Osteocyte (in vitro differentiated cells): ENCODE results near the gene TIAM2. TPM values are rescaled to one million over a fixed set of nuclear protein-coding genes. Genes with fewer than 3 reads are reported as not detected.

Source experiments
- DNase-seq: peaks from one replicate; pipeline ENCODE4 v3.0.0; 2021; ENCODE audit warnings: mixed read lengths; ENCODE audit not compliant: unreplicated experiment; ENCODE audit errors: extremely low spot score
- H3K27ac Mint-ChIP-seq: one replicate; pipeline ENCODE4 v1.8.0; 2021; ENCODE audit warnings: mild to moderate bottlenecking, mixed read lengths; ENCODE audit not compliant: unreplicated experiment
- H3K27me3 Mint-ChIP-seq: one replicate; pipeline ENCODE4 v1.8.0; 2021; ENCODE audit warnings: mixed read lengths; ENCODE audit not compliant: unreplicated experiment
- H3K36me3 Mint-ChIP-seq: one replicate; pipeline ENCODE4 v1.8.0; 2021; ENCODE audit warnings: mixed read lengths; ENCODE audit not compliant: unreplicated experiment
- H3K4me1 Mint-ChIP-seq: one replicate; pipeline ENCODE4 v1.8.0; 2021; ENCODE audit warnings: mixed read lengths; ENCODE audit not compliant: unreplicated experiment
- H3K4me3 Mint-ChIP-seq: one replicate; pipeline ENCODE4 v1.8.0; 2021; ENCODE audit warnings: mild to moderate bottlenecking, moderate library complexity, mixed read lengths; ENCODE audit not compliant: unreplicated experiment
- H3K9me3 Mint-ChIP-seq: one replicate; pipeline ENCODE4 v1.8.0; 2021; ENCODE audit warnings: mixed read lengths; ENCODE audit not compliant: unreplicated experiment
- total RNA-seq: library from RNA; stranded (reverse); gene quantifications from 2 replicates; pipeline ENCODE4 v1.2.1, GENCODE V29; 2021
- TF ChIP-seq, protein P1 (sequence below): fragments of 200-600 bp; sonication (generic); IDR thresholded peaks from 2 replicates; pipeline ENCODE4 v1.5.0; 2021; ENCODE audit warnings: antibody characterized with exemption, mild to moderate bottlenecking, moderate library complexity

Gene TIAM2
- total RNA-seq, 1 donor from 2014 or later, result 11.2 TPM

DNA sequence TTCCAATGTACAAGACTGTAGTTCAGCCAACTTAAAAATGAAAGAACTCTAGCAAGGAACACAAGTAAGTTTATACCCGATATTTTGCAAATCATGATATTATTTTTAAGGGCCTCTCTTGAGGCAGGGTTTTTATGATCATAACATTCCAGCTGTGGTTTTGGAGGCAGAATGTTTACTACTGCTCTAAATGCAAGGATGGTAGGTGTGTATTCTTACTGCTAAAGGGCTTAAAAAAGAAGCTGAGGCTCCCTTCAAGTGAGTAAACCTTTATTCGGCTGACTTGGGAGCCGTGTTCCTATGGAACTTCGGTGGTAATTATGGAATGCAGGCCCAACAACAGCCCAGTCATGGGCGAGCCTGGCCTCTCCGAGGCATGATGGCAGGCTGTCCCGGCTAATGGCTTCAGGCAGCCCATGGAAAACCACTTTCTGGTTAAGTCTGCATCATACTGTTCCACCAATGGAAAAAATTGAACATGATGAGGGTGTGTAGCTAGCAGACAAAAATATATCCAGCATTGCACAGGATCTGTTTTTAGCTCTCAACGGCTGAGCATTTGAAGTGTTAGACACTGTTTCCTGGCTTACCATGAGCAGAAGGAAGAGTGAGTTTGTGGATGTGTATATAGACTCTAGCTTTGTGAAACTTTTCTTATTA, 111.5 kb downstream of the TIAM2 start:
- no peak overlapping the region for H3K4me3 Mint-ChIP-seq
- no peaks in the 10 kb centered on the region for H3K27me3 Mint-ChIP-seq
- no peaks in the 10 kb centered on the region for H3K36me3 Mint-ChIP-seq
- no peak overlapping the region for H3K27ac Mint-ChIP-seq
- peaks cover 26% of the 10 kb centered on the region for H3K4me1 Mint-ChIP-seq
- no peak for DNase-seq
- TF ChIP-seq, protein P1, sequence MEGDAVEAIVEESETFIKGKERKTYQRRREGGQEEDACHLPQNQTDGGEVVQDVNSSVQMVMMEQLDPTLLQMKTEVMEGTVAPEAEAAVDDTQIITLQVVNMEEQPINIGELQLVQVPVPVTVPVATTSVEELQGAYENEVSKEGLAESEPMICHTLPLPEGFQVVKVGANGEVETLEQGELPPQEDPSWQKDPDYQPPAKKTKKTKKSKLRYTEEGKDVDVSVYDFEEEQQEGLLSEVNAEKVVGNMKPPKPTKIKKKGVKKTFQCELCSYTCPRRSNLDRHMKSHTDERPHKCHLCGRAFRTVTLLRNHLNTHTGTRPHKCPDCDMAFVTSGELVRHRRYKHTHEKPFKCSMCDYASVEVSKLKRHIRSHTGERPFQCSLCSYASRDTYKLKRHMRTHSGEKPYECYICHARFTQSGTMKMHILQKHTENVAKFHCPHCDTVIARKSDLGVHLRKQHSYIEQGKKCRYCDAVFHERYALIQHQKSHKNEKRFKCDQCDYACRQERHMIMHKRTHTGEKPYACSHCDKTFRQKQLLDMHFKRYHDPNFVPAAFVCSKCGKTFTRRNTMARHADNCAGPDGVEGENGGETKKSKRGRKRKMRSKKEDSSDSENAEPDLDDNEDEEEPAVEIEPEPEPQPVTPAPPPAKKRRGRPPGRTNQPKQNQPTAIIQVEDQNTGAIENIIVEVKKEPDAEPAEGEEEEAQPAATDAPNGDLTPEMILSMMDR, result no peak
- no peaks in the 10 kb centered on the region for H3K9me3 Mint-ChIP-seq

DNA sequence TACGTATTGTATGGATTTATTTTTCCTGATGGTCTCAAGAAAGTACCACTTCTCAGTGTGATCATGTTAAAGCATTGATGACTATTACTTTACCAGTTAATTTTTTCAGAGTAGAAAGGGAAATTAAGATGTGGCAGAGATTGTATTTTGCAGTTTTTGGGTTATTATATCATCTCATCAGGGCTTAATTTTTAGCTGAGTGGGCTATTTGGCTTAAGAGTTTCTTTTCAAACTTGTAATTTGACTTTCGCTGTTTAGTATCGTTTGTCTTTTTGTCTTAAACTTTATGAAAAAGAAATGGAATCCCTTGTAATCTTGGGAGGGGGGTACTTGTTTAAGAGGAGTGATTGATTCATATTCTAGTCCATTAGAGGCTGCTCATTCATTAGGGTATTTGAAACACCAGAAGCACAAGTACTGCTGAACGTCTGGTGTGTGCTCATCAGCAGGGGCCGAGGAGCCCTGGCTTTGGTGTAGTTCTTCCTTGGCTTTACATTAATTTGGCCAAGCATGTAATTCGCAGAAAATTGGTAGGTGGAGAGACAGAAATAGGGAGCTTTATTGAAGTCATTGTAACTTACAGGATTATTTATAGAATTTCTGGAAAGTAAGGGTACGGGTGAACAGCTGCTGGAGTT, 112.4 kb downstream of the TIAM2 start:
- no peaks in the 10 kb centered on the region for H3K27me3 Mint-ChIP-seq
- H3K9me3 Mint-ChIP-seq, result no peaks in the 10 kb centered on the region
- H3K4me1 Mint-ChIP-seq, result peaks cover 26% of the 10 kb centered on the region
- no peak overlapping the region for H3K4me3 Mint-ChIP-seq
- no peak for DNase-seq
- H3K27ac Mint-ChIP-seq, result no peak overlapping the region
- TF ChIP-seq, protein P1, result no peak
- no peaks in the 10 kb centered on the region for H3K36me3 Mint-ChIP-seq

DNA sequence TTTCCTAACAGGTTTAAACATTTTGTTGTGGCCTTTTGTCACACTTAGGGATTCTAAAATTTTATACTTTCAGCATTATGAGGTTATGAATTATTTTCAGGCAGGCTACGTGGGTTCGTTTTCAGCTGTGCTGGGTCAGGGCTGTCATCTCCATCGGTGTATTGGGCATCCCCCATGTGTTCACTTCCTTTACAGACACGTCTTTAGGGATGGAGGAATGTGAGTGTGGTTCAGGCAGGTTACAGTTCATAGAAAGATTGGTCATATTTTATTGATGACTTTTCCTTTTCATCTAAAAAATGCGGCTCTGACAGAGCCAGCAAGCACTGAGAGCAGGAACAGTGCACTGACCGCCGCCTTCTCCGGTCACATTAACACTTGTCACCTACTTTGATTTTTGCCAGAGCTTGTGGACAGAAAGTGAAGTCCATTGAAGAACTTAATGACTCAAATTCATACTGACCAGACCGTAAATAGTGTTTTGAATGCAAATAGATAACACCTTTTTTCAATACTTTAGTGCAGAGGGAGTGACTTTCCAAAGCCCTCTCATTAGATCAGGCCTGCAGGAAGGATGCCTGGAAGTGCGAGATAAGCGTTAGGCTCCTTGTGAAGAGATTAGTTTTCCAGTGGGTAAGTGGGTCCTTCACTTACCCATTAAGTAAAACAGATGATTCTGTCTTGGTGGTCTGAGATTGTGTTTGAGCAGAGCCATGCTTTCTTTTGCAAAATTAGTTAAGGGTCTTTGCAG, 113.1 kb downstream of the TIAM2 start:
- TF ChIP-seq, protein P1, result no peak
- Mint-ChIP-seq H3K27me3 (no peaks in the 10 kb centered on the region), H3K36me3 (no peaks in the 10 kb centered on the region), H3K27ac (no peak overlapping the region), H3K4me1 (peaks cover 20% of the 10 kb centered on the region), H3K4me3 (no peak overlapping the region), H3K9me3 (no peaks in the 10 kb centered on the region)
- no peak for DNase-seq

DNA sequence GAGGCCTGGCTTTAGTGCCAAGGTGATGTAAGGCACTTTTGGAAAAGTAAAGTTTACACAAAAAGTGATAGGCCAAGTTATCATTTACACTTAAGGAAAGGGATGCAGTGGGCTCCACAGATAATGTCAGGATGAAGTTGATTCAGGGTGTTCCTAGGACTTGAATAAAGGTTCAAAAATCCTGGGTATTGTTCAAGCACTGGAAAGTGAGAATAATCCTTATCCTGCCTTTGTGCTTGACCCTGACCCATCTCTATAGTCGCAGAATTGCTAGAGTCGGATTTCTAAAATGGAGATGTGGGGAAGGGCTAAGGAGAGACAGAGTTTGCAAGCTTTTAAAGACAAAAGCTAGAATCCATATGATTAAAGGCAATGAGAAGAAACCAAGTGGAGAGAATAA, 115.6 kb downstream of the TIAM2 start:
- TF ChIP-seq, protein P1, result no peak
- no peaks in the 10 kb centered on the region for H3K36me3 Mint-ChIP-seq
- DNase-seq, result no peak
- no peaks in the 10 kb centered on the region for H3K27me3 Mint-ChIP-seq
- H3K4me3 Mint-ChIP-seq, result no peak overlapping the region
- no peak overlapping the region for H3K27ac Mint-ChIP-seq
- H3K9me3 Mint-ChIP-seq, result no peaks in the 10 kb centered on the region
- H3K4me1 Mint-ChIP-seq, result peaks cover 9% of the 10 kb centered on the region

DNA sequence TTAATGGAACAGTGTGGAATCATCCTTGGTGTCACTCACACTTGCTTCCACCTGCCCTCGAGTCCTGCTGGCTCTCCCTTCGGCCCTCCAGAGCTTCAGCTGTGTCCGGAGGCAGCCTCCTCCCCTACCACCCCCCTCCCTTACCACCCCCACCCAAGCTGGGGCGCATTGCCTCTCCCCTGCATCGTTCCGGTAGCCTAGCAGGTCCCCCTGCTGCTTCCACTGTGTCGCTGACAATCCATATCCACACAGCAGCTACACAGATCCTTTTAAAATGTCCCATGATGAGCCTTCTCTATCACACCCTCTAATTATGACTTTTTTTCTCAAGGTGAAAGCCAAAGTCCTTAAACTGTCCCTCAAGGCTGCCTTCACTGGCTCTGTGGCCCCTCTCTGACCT, 117.6 kb downstream of the TIAM2 start:
- TF ChIP-seq, protein P1, result no peak
- Mint-ChIP-seq H3K4me3 (no peak overlapping the region), H3K4me1 (peaks cover 22% of the 10 kb centered on the region), H3K27me3 (no peaks in the 10 kb centered on the region), H3K27ac (no peak overlapping the region), H3K36me3 (no peaks in the 10 kb centered on the region), H3K9me3 (no peaks in the 10 kb centered on the region)
- DNase-seq, result no peak
